ENCODE measurements around the gene SERP2. TPM values are rescaled to one million over a fixed set of nuclear protein-coding genes. Genes with fewer than 3 reads are reported as not detected.
A peak's percentile ranks its signal among the peaks of the same experiment; 100 is the strongest.

SERP2 gene
- total RNA-seq, 2 experiments from 2014 or later: not detected

- no peak for DNase-seq
- ChIA-PET POLR2A (no interaction called here), CTCF (interaction anchor here (0.9 kb wide), 1 partner anchor 147 kb away, joined by 3 read pairs; no protein-coding TSS in a partner anchor)
- Mint-ChIP-seq H3K36me3 (ENCODE audit: low read depth) (no peaks in the 10 kb centered on the region), H3K27me3 (peaks cover 9% of the 10 kb centered on the region), H3K4me3 (no peak overlapping the region), H3K4me1 (no peaks in the 10 kb centered on the region), H3K27ac (no peak overlapping the region), H3K9me3 (no peaks in the 10 kb centered on the region)
Measured at GRCh38 chr13:44364345-44365000, 9.2 kb upstream of the SERP2 start.

GRCh38 chr13:44365008-44365407, 8.6 kb upstream of the SERP2 start:
- ChIA-PET POLR2A (no interaction called here), CTCF (interaction anchor here (0.9 kb wide), 1 partner anchor 147 kb away, joined by 3 read pairs; no protein-coding TSS in a partner anchor)
- peaks cover 9% of the 10 kb centered on the region for H3K27me3 Mint-ChIP-seq
- no peaks in the 10 kb centered on the region for H3K9me3 Mint-ChIP-seq
- H3K36me3 Mint-ChIP-seq (ENCODE audit: low read depth): no peaks in the 10 kb centered on the region
- H3K4me1 Mint-ChIP-seq: no peaks in the 10 kb centered on the region
- H3K4me3 Mint-ChIP-seq: no peak overlapping the region
- no peak overlapping the region for H3K27ac Mint-ChIP-seq
- no peak for DNase-seq

- no peak overlapping the region for H3K4me3 Mint-ChIP-seq
- peaks cover 9% of the 10 kb centered on the region for H3K27me3 Mint-ChIP-seq
- ChIA-PET POLR2A (no interaction called here), CTCF (no interaction called here)
- no peaks in the 10 kb centered on the region for H3K9me3 Mint-ChIP-seq
- no peak for DNase-seq
- H3K36me3 Mint-ChIP-seq (ENCODE audit: low read depth): no peaks in the 10 kb centered on the region
- H3K27ac Mint-ChIP-seq: no peak overlapping the region
- H3K4me1 Mint-ChIP-seq: no peaks in the 10 kb centered on the region
Measured at GRCh38 chr13:44365899-44366298, 7.7 kb upstream of the SERP2 start.

- no peaks in the 10 kb centered on the region for H3K9me3 Mint-ChIP-seq
- H3K36me3 Mint-ChIP-seq (ENCODE audit: low read depth): no peaks in the 10 kb centered on the region
- ChIA-PET POLR2A (no interaction called here), CTCF (interaction anchor here (0.6 kb wide), 1 partner anchor 719 kb away, joined by 3 read pairs; no protein-coding TSS in a partner anchor)
- no peak for DNase-seq
- H3K27ac Mint-ChIP-seq: no peak overlapping the region
- H3K27me3 Mint-ChIP-seq: peaks cover 24% of the 10 kb centered on the region
- no peaks in the 10 kb centered on the region for H3K4me1 Mint-ChIP-seq
- H3K4me3 Mint-ChIP-seq: no peak overlapping the region
Measured at GRCh38 chr13:44368062-44368591, 5.5 kb upstream of the SERP2 start.

- no peaks in the 10 kb centered on the region for H3K36me3 Mint-ChIP-seq (ENCODE audit: low read depth)
- ChIA-PET CTCF (interaction anchor here (0.6 kb wide), 1 partner anchor 719 kb away, joined by 3 read pairs; no protein-coding TSS in a partner anchor), POLR2A (no interaction called here)
Measured at GRCh38 chr13:44368599-44369368, 4.8 kb upstream of the SERP2 start.

GRCh38 chr13:44371421-44371820, 2.2 kb upstream of the SERP2 start:
- Mint-ChIP-seq H3K27me3 (peaks cover 38% of the 10 kb centered on the region), H3K9me3 (peaks cover 4% of the 10 kb centered on the region)

More at GRCh38 chr13:44368599-44369368, 4.8 kb upstream of the SERP2 start:
- Mint-ChIP-seq H3K4me3 (no peak overlapping the region), H3K4me1 (no peaks in the 10 kb centered on the region), H3K27me3 (peaks cover 24% of the 10 kb centered on the region), H3K9me3 (no peaks in the 10 kb centered on the region), H3K27ac (no peak overlapping the region)
- DNase-seq: no peak

GRCh38 chr13:44373247-44373600, 400 bp upstream of the SERP2 start:
- no peak for DNase-seq
- POLR2A ChIA-PET: no interaction called here
- H3K27me3 Mint-ChIP-seq: peaks cover 41% of the 10 kb centered on the region
- H3K27ac Mint-ChIP-seq: no peak overlapping the region
- H3K36me3 Mint-ChIP-seq (ENCODE audit: low read depth): peaks cover 3% of the 10 kb centered on the region
- peaks cover 3% of the 10 kb centered on the region for H3K4me1 Mint-ChIP-seq
- no peak overlapping the region for H3K4me3 Mint-ChIP-seq
- CTCF ChIA-PET: no interaction called here
- H3K9me3 Mint-ChIP-seq: peaks cover 4% of the 10 kb centered on the region

More at GRCh38 chr13:44371421-44371820, 2.2 kb upstream of the SERP2 start:
- DNase-seq: no peak
- Mint-ChIP-seq H3K4me1 (peaks cover 3% of the 10 kb centered on the region), H3K36me3 (ENCODE audit: low read depth) (peaks cover 3% of the 10 kb centered on the region), H3K27ac (no peak overlapping the region), H3K4me3 (no peak overlapping the region)
- CTCF ChIA-PET: no interaction called here
- POLR2A ChIA-PET: no interaction called here

- peaks cover 3% of the 10 kb centered on the region for H3K4me1 Mint-ChIP-seq
- H3K27me3 Mint-ChIP-seq: peaks cover 41% of the 10 kb centered on the region
- H3K9me3 Mint-ChIP-seq: peaks cover 4% of the 10 kb centered on the region
- H3K4me3 Mint-ChIP-seq: peak overlapping the region; percentile 24
- no peak overlapping the region for H3K27ac Mint-ChIP-seq
- CTCF ChIA-PET: interaction anchor here (1.4 kb wide), 1 partner anchor 17 kb away, joined by 3 read pairs; no protein-coding TSS in a partner anchor
- POLR2A ChIA-PET: no interaction called here
- DNase-seq: no peak
- peaks cover 3% of the 10 kb centered on the region for H3K36me3 Mint-ChIP-seq (ENCODE audit: low read depth)
Measured at GRCh38 chr13:44374348-44374712, 706 bp downstream of the SERP2 start.

GRCh38 chr13:44378277-44378676, 4.7 kb downstream of the SERP2 start:
- H3K27ac Mint-ChIP-seq: no peak overlapping the region
- DNase-seq: no peak
- peaks cover 4% of the 10 kb centered on the region for H3K9me3 Mint-ChIP-seq
- no peak overlapping the region for H3K4me3 Mint-ChIP-seq
- H3K27me3 Mint-ChIP-seq: peaks cover 26% of the 10 kb centered on the region
- POLR2A ChIA-PET: no interaction called here
- peaks cover 3% of the 10 kb centered on the region for H3K4me1 Mint-ChIP-seq
- CTCF ChIA-PET: no interaction called here
- H3K36me3 Mint-ChIP-seq (ENCODE audit: low read depth): peaks cover 3% of the 10 kb centered on the region

GRCh38 chr13:44379885-44380284, 6.3 kb downstream of the SERP2 start:
- Mint-ChIP-seq H3K4me3 (no peak overlapping the region), H3K27ac (no peak overlapping the region), H3K36me3 (ENCODE audit: low read depth) (no peaks in the 10 kb centered on the region), H3K4me1 (no peaks in the 10 kb centered on the region), H3K9me3 (no peaks in the 10 kb centered on the region), H3K27me3 (peaks cover 20% of the 10 kb centered on the region)
- POLR2A ChIA-PET: no interaction called here
- no peak for DNase-seq
- CTCF ChIA-PET: no interaction called here

- Mint-ChIP-seq H3K9me3 (no peaks in the 10 kb centered on the region), H3K27ac (no peak overlapping the region), H3K4me1 (no peaks in the 10 kb centered on the region), H3K27me3 (peaks cover 13% of the 10 kb centered on the region), H3K36me3 (ENCODE audit: low read depth) (no peaks in the 10 kb centered on the region), H3K4me3 (no peak overlapping the region)
- ChIA-PET POLR2A (no interaction called here), CTCF (no interaction called here)
- DNase-seq: no peak
Measured at GRCh38 chr13:44380404-44381165, 7.0 kb downstream of the SERP2 start.

- Mint-ChIP-seq H3K9me3 (no peaks in the 10 kb centered on the region), H3K36me3 (ENCODE audit: low read depth) (no peaks in the 10 kb centered on the region), H3K4me3 (no peak overlapping the region), H3K27ac (no peak overlapping the region), H3K27me3 (peaks cover 7% of the 10 kb centered on the region), H3K4me1 (no peaks in the 10 kb centered on the region)
- CTCF ChIA-PET: interaction anchor here (0.6 kb wide), 1 partner anchor 31 kb away, joined by 5 read pairs; no protein-coding TSS in a partner anchor
- POLR2A ChIA-PET: no interaction called here
- DNase-seq: no peak
Measured at GRCh38 chr13:44382635-44383145, 9.1 kb downstream of the SERP2 start.

- Mint-ChIP-seq H3K27ac (no peak overlapping the region), H3K4me3 (no peak overlapping the region), H3K4me1 (no peaks in the 10 kb centered on the region), H3K27me3 (peaks cover 3% of the 10 kb centered on the region), H3K9me3 (no peaks in the 10 kb centered on the region), H3K36me3 (ENCODE audit: low read depth) (no peaks in the 10 kb centered on the region)
- CTCF ChIA-PET: no interaction called here
- no peak for DNase-seq
- POLR2A ChIA-PET: no interaction called here
Measured at GRCh38 chr13:44383945-44384344, 10.3 kb downstream of the SERP2 start.
